Testis (tissue), 2 donors: ENCODE data around the gene KRT77.

Source experiments
- POLR2A ChIP-seq: fragments of 450-650 bp; IDR thresholded peaks from one replicate; pipeline ENCODE4 v1.6.1; 2017; ENCODE audit warnings: antibody characterized with exemption, mild to moderate bottlenecking, moderate library complexity
- TF ChIP-seq, protein P1 (sequence below), 3 experiments: fragments of 450-650 bp in 2 of 3; fragments of 200-600 bp in 1 of 3; sonication (generic) in 1 of 3; IDR thresholded peaks; one replicate each; pipeline ENCODE4 v1.5.1; 2016 to 2019; ENCODE audit warnings: antibody characterized with exemption in 3 of 3, mild to moderate bottlenecking in 2 of 3, moderate library complexity in 1 of 3

DNA sequence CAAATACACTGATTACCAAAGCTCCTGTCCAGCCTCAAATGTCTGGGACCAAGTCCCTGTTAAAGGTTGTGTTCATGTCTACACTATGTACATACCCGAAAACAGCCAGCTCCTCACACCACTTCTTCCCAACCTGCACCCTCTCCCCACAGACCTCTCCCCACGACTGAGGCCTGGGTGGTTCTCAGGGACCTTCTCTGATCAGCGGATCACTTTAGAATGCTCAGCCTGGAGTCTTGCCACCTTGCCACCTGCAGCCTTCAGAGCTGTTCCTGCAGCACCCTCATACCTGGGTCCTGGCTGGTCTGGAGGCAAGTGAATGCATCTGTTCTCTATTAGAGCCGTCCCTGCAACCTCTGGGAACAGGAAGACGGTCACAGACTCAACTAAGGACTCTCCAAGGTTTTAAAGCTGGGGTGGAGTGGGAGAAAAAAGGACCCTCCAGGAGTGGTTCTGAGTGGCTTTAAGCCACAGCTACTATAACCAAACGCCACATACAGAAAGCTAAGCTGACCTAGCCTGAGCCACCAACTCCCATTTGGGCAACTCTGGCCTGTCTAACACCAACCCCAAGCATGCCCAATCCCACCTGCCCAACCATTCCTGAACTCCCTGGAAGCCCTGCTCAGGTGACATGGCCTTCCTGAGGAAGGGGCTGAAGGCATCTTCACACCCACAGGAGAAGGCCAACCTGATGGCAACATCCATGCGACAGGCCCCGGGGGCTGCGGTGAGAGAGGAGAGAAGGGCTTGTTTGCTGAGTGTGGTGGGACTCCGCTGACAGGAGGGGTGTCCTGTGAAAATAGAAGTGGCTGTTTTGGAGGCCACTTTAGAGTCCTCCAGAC lies 59.9 kb downstream of the KRT77 start:
- TF ChIP-seq, protein P1, sequence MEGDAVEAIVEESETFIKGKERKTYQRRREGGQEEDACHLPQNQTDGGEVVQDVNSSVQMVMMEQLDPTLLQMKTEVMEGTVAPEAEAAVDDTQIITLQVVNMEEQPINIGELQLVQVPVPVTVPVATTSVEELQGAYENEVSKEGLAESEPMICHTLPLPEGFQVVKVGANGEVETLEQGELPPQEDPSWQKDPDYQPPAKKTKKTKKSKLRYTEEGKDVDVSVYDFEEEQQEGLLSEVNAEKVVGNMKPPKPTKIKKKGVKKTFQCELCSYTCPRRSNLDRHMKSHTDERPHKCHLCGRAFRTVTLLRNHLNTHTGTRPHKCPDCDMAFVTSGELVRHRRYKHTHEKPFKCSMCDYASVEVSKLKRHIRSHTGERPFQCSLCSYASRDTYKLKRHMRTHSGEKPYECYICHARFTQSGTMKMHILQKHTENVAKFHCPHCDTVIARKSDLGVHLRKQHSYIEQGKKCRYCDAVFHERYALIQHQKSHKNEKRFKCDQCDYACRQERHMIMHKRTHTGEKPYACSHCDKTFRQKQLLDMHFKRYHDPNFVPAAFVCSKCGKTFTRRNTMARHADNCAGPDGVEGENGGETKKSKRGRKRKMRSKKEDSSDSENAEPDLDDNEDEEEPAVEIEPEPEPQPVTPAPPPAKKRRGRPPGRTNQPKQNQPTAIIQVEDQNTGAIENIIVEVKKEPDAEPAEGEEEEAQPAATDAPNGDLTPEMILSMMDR (IDR thresholded peaks at IDR 0.05), result no peak
- no peak for TF ChIP-seq POLR2A
